Measurements from ENCODE around the gene VPREB3.

VPREB3 gene, protein sequence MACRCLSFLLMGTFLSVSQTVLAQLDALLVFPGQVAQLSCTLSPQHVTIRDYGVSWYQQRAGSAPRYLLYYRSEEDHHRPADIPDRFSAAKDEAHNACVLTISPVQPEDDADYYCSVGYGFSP

GRCh38 chr22:23754220-23754919 is at the start of gene VPREB3:
Gene VPREB3 (minus strand): TSS chr22:23754425. CDS start chr22:23754363, 62 bp downstream.
- no peak for DNase-seq

DNA sequence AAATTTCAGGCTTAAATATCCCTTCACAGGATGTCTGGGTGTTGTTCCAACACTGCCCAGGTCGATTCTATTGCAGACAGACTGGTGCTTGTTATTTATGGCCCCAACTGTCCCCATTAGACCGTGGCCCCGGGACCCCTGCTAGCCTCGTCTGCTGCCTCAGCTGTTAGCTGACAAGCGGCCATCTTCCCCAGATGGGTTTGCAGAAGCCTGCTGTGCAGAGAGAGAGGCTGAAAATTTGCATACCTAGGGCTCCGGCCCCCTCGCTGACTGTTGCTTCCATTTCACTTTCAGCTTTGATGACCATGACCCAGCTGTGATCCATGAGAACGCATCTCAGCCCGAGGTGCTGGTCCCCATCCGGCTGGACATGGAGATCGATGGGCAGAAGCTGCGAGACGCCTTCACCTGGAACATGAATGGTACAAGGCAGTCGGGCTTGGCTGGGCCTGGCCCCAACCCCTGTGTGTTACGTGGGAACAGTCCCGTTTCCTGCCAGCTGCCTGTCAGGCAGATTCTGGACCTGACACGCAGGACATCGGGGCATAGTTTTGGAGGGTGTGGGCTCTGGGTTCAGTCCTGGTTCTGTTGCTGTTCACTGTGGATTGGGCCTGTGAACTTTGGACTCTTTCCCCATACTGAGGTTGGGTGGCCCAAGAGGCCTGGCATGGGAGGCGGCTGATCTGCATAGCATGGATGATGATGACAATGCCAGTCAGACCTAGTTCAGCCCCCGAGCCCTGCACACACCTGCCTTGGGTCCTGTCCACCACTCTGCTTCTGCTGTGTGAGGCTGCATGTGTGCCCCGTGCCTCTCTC is 49.0 kb upstream of the VPREB3 start:
- DNase-seq: no peak

GRCh38 chr22:23801886-23802377 is 47.7 kb upstream of the VPREB3 start:
- DNase-seq: no peak

- DNase-seq: no peak
Measured at GRCh38 chr22:23801238-23801821, 47.1 kb upstream of the VPREB3 start.

- no peak for DNase-seq
Measured at GRCh38 chr22:23800297-23801237, 46.3 kb upstream of the VPREB3 start.

- no peak for DNase-seq
Measured at GRCh38 chr22:23796461-23796860, 42.2 kb upstream of the VPREB3 start.

- DNase-seq: no peak
Measured at GRCh38 chr22:23793326-23793725, 39.1 kb upstream of the VPREB3 start.

GRCh38 chr22:23791738-23792645 is 37.8 kb upstream of the VPREB3 start:
- DNase-seq: no peak

DNA sequence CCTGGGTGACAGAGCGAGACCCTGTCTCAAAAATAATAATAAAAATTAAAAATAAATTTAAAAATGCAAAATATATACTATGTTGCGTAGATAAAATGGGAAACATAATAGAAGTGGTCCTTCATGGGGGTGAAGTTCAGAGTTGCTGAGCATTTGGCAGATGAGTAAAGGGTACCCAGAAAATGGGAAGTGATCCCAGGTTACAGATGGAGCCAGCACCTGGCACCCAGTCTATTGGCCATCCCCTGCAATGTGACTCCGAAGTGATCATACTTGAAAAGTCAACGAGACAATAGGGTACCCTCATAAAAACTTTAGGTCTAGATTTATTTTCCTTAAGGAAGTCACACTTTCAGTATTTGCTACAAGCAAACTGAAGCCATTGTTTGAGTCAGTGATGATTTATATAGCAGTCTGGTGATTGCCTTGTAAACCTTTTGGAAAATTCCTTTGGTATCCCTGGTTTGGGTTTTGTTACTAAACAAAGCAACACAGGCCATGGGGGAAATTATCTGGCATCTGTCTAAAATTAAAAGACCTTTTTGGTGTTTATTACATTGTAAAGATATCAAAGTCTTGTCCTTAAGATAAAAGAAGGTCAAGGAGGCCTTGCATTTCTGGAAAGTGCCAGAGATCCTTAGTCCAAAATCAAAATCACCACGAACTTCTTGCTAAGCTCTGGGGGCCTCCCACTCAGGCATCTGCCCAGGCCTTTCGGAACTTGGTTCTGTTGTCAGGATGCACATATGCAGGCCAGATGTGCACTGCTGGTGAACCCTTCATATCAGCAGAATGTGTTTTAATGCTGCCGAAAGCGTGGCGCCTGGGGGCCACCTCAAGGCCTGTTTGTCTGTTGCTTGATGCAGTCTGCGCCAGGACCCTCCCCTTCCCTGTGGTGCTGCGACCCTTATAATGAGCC is 36.9 kb upstream of the VPREB3 start:
- no peak for DNase-seq

DNA sequence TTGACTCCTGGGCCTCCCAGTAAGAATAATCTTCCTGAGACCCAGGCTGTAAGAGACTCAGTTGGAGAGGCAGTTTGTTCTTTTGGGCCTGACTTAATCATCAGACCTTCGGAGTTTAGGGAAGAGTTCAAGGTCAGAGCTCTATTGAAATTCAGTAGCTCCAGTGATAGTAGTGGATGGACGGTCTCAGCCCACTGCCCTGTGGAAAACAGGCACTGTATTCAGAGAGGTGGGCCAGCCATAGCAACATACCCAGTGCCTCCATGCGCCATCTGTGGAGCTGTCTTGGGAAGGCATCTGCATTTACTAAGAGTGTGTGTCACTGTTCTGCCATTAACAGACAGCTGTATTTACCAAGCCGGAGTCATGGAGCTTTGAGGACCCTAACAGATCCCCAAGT is 35.4 kb upstream of the VPREB3 start:
- DNase-seq: no peak

DNA sequence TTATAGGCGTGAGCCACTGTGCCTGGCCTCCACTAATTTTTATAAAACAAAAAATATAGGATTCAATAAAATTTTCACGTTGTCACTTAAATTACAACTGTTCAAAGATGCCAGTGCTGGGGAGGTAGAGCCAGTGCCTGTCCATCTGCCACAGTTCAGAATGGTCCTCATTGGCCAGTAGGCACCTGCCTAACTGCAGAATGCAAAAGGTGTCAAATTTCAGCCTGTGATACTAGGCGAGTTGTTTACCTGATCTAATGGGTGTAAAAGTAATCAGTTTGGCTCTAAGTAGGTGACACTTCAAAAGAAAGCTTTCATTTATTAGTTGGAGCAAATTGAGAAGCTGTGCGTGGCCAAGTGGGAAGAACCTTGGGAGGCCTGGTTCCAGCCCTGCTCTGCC is 34.9 kb upstream of the VPREB3 start:
- no peak for DNase-seq

DNA sequence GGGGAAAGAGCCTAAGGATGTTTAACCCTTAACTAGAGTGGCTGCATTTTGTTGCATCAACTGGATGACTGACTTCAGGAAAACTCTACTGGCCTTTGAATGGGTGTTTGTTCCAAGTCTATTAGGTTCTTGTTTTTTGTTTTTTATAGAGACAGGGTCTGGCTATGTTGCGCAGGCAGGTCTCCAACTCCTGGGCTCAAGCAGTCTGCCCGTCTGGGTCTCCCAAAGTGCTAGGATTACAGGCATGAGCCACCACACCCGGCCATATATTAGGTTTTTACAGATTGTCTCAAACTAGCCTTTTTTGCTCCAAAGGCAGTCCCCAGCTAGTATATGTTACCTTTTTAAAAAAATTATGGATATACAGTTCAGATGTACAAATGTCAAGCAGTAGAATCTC is 33.7 kb upstream of the VPREB3 start:
- no peak for DNase-seq

- no peak for DNase-seq
Measured at GRCh38 chr22:23787600-23787896, 33.3 kb upstream of the VPREB3 start.

DNA sequence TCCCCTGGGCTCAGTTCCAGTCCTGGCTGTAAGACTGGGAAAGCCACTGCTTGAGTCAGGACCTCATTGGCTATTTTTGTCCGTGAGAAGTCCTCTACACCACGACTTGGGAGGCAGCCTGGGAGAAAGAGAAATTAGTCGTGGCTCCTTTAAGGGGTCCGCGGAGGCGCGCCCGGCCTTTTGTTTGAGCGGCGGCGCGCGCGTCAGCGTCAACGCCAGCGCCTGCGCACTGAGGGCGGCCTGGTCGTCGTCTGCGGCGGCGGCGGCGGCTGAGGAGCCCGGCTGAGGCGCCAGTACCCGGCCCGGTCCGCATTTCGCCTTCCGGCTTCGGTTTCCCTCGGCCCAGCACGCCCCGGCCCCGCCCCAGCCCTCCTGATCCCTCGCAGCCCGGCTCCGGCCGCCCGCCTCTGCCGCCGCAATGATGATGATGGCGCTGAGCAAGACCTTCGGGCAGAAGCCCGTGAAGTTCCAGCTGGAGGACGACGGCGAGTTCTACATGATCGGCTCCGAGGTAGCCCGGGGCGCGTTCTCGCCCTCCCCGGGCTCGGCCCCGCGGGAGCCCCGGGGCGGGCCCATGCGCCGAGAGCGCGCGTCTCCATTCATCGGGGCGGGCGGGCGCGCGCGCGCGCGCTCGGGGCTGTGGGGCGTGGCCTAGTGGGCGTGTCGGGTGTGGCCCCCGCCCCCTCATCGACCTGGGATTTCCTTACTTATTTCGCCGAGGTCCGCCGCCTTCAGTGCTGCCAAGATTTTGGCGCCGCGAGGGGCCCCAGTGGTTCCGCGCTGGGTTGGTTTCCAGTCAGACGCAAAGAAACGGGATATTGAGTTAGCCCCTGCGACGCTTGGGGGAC is 32.8 kb upstream of the VPREB3 start, which contains the start of gene SMARCB1:
TSS of gene SMARCB1 (plus strand) at position 215 of the 848 bp plus-strand sequence. CDS start at position 419, 204 bp downstream.
- peak; percentile 87 for DNase-seq

- DNase-seq: no peak
Measured at GRCh38 chr22:23786261-23786710, 32.1 kb upstream of the VPREB3 start.

DNA sequence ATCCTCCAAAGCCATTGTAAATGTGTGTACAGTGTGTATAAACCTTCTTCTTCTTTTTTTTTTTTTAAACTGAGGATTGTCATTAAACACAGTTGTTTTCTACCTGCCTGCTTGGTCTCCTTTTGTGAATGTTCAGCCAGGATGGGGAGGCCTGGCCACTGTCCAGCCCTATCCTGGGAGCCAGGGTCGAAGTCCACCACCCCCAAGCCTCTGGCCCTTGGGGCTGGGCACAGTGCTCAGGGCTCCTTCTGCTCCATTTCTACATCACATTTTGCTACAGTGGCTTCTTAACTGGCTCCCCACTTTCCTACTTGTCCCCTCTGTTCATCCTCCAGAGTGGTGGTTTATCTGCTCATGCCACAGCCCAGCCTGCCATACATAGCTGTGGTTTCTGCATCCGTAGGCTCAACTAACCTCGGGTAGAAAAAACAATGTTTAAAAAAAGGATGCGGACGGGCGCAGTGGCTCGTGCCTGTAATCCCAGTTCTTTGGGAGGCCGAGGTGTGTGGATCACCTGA is 30.0 kb upstream of the VPREB3 start:
- no peak for DNase-seq

DNA sequence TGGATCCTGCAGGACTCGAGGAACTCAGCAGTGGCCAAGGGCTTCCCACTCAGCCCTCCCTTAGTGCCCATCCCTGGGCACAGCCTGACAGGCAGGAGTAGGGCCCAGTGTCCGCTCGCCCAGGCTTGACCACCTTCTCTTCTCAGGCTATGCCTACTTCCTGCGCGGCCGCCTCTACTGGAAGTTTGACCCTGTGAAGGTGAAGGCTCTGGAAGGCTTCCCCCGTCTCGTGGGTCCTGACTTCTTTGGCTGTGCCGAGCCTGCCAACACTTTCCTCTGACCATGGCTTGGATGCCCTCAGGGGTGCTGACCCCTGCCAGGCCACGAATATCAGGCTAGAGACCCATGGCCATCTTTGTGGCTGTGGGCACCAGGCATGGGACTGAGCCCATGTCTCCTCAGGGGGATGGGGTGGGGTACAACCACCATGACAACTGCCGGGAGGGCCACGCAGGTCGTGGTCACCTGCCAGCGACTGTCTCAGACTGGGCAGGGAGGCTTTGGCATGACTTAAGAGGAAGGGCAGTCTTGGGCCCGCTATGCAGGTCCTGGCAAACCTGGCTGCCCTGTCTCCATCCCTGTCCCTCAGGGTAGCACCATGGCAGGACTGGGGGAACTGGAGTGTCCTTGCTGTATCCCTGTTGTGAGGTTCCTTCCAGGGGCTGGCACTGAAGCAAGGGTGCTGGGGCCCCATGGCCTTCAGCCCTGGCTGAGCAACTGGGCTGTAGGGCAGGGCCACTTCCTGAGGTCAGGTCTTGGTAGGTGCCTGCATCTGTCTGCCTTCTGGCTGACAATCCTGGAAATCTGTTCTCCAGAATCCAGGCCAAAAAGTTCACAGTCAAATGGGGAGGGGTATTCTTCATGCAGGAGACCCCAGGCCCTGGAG is 29.3 kb upstream of the VPREB3 start:
- no peak for DNase-seq

- DNase-seq: no peak
Measured at GRCh38 chr22:23782703-23783102, 28.5 kb upstream of the VPREB3 start.
